NCI-H524 treated with DMSO at 0.1 percent for 48 hours (cell line): Measurements from ENCODE around the gene IGSF11.
A peak's percentile ranks its signal among the peaks of the same experiment; 100 is the strongest.
"Not testable (repeated sequence)": the region's sequence is repeated elsewhere in the genome, so short reads cannot be mapped to it uniquely, and the experiment has no call there.

Experiments used
- DNase-seq: peaks from one replicate; lab custom pipeline; 2025; lab: John Stamatoyannopoulos, UW

IGSF11 gene, protein sequence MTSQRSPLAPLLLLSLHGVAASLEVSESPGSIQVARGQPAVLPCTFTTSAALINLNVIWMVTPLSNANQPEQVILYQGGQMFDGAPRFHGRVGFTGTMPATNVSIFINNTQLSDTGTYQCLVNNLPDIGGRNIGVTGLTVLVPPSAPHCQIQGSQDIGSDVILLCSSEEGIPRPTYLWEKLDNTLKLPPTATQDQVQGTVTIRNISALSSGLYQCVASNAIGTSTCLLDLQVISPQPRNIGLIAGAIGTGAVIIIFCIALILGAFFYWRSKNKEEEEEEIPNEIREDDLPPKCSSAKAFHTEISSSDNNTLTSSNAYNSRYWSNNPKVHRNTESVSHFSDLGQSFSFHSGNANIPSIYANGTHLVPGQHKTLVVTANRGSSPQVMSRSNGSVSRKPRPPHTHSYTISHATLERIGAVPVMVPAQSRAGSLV

GRCh38 chr3:119034256-119035013 is at the start of gene IGSF11:
IGSF11 (minus strand) TSS chr3:119034846; CDS start chr3:119034582, 264 bp downstream.
- DNase-seq, result peak; percentile 90

DNA sequence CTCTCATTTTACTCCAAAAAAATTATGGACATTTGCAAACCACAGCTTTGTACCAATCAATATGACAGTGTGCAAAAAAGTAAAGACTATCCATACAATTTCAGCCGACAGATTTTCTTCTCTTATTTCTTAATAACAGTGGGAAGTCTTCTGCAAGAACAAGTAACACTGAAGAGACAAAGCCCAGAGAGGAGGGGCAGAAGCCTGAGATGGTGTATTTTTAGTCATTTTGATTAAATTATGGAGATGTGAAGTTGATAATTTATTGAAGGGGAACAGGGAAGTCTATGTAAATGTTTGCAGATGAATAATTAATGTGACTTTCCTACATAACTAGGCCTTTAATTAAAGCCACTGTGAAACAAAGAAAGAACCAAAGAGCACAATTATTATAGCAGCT is 45.7 kb upstream of the IGSF11 start:
- no peak for DNase-seq

DNA sequence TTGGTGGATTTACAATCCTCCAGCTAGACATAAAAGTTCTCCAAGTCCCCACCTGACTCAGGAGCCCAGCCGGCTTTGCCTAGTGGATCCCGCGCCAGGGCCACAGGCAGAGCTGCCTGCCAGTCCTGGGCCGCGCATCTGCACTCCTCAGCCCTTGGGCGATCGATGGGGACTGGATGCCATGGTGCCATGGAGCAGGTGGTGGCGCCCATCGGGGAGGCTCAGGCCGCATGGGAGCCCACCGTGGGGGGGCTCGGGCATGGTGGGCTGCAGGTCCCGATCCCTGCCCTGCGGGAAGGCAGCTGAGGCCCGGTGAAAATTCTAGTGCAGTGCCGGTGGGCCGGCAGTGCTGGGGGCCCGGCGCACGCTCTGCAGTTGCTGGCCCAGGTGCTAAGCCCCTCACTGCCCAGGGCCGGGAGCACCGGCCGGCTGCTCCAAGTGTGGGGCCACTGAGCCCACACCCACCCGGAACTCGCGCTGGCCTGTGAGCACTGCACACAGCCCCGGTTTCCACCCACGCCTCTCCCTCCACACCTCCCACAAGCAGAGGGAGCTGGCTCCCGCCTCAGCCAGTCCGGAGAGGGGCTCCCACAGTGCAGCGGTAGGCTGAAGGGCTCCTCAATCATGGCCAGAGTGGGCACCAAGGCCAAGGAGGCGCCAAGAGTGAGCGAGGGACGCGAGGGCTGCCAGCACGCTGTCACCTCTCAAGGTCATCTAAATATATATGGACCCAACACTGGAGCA is 38.8 kb upstream of the IGSF11 start:
- no peak for DNase-seq

- not testable (repeated sequence) for DNase-seq
Observed at GRCh38 chr3:119072451-119072850, 37.8 kb upstream of the IGSF11 start.

DNA sequence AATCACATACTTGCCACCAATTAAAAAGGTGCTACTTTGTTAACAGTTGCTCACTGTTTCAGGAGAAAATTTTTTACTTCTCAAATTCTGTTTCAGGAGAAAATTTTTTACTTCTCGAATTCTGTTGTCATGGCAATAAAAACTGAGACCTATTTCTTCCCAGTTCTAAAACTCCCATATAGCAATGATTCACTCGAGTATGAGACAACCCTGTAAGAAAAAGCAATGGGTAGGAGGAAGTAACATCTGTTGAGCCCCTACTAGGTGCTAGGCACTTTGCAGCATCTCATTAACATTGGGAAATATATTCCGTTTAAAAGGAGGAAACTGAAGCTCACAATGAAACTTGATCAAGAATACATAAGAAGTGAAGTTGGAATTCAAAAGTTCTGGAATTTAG is 35.1 kb upstream of the IGSF11 start:
- DNase-seq, result no peak

GRCh38 chr3:119063471-119063870 is 28.8 kb upstream of the IGSF11 start:
- no peak for DNase-seq

DNA sequence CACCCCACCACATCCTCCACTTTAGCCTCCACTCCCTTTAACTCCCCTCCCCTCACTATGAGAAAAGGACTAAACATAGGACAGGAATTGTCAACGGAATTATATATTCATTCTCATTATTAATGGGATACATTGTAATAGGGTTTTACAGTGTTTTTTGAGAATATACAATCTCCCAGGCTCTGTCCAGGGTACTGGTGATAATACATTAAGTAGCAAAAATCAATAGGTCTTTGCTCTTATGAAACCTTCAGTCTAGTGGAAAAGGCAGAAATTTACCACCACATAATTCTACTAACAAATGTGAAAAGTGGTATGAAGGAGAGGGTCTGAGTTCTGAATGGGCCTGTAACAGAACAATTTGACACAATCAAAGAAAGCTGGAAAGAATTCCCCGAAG is 28.2 kb upstream of the IGSF11 start:
- DNase-seq, result no peak

DNA sequence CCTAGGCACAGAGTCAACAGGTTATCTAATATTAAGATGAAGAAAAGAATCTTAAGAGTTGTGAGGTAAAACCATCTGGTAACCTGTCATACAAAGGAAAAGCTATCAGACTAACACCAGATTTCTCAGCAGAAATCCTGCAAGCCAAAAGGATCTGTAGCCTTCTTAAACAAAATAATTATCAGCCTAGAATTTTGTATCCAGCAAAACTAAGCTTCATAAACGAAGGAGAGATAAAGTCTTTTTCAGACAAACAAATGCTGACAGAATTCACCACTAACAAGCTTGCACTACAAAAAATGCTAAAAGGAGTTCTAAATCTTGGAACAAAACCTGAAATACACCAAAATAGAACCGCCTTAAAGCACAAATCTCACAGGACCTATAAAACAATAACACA is 9.9 kb upstream of the IGSF11 start:
- no peak for DNase-seq

DNA sequence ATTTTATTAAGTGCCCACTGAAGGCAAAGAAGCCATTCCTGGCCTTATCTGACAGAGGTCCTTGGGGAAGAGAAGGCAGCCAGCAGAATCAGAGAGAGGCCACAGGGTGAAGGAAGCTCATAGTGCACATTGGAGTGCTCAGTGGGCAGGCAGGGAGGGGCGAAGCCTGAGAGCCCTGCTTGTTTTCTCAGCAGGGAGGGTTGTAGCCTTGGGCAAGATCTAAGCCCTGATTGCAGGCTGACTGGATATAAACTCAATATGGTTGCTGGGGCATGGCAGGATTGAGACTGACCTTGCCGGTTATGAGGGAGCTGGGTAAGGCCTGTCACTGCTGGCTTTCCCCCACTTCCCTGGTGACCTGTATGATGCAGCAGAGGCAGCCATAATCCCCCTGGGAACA is 7.5 kb upstream of the IGSF11 start:
- DNase-seq, result no peak

- peak; percentile 90 for DNase-seq
Observed at GRCh38 chr3:119035014-119035346, 334 bp upstream of the IGSF11 start.

GRCh38 chr3:119033393-119034255 is 1.0 kb downstream of the IGSF11 start:
- no peak for DNase-seq

DNA sequence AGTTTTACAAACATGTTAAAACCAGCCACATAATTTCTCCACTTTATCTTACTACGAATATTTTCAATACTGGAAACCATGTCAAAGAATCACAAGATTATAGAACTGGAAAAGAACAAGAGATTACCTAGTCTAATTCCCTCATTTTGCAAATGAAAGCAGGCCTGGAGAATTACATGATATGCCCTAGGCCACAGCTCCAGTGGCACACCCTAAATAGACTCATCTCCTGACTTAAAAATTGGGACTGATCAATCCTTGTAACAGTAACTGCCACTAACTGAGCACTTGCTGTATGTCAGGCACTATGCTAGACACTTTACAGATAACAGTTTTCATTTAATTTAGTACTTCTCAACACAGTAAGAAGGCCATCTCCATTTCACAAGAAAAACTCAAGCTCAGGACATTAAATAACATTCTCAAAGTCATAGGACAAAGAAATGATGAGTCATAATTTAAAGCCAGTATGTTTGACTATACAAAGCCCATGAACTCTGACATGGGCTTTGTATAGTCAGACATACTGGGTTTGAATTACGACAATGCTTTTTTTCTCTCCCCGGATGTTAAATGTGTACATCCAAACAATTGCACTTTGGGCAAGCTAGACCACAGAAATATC is 9.4 kb downstream of the IGSF11 start:
- DNase-seq, result no peak

- no peak for DNase-seq
Observed at GRCh38 chr3:119019767-119020518, 14.7 kb downstream of the IGSF11 start.

DNA sequence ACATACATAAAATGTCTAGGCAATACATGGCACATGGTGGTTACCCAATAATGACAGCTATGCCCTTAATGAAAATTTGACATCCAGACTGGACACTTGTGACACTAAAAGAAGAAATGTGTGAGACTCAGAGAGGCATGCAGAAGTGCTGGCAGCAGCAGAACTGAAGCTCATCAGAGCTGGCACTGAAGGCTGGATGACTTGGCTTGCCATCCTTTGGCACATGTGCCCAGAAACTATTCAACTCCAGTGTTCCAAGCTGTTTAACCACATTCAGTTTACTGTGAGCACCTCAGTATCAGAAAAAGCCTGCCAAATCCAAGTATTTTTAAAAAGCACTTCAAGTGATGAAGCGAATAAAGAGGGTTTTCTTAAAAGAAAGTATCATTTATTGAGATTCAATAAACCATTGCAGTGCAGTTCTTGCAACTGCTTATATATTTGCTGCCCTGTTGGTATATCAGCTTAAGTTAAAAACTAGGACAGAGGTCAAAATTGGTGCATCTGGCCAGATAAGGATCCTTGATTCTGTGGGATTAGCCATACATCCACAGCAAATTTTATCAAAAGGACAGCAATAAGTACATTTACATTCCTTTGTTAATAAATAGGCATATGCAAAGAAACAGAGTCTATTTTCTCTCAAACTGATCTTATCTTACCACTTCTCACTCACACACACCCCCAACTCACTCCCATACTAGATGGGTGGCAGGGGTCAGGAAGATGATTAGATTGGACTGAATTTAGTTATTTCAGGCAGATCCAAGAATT is 15.8 kb downstream of the IGSF11 start:
- no peak for DNase-seq

GRCh38 chr3:119015942-119016341 is 18.7 kb downstream of the IGSF11 start:
- no peak for DNase-seq

- DNase-seq, result peak; percentile 88
Observed at GRCh38 chr3:119013951-119014350, 20.7 kb downstream of the IGSF11 start.

- no peak for DNase-seq
Observed at GRCh38 chr3:119011528-119011927, 23.1 kb downstream of the IGSF11 start.

- DNase-seq, result no peak
Observed at GRCh38 chr3:118997190-118997589, 37.5 kb downstream of the IGSF11 start.

DNA sequence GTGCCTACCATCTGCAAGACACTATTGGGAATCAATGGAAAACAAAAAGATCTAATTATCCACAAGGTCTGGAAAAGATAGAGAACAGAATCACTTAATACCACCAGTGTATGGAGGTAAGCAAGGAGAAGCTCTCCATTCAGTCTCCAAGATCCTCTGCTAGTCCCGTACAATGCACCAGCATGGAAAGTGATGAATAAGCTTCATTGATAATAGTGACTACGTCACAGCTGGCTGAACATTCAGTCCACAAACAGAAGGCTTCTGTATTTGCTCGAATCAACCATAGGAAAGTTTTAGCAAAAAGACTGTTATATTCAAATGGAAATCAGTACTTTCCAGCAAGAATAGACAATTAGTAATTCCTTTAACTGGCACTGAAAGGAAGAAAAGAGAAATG is 42.9 kb downstream of the IGSF11 start:
- DNase-seq, result no peak
